Amniotic epithelial cell (primary cell): ENCODE measurements around the gene MSI2.

Experiments
- DNase-seq: peaks from one replicate; pipeline ENCODE4 v3.0.0-alpha.2; 2010; ENCODE audit warnings: low read depth

MSI2 gene

DNA sequence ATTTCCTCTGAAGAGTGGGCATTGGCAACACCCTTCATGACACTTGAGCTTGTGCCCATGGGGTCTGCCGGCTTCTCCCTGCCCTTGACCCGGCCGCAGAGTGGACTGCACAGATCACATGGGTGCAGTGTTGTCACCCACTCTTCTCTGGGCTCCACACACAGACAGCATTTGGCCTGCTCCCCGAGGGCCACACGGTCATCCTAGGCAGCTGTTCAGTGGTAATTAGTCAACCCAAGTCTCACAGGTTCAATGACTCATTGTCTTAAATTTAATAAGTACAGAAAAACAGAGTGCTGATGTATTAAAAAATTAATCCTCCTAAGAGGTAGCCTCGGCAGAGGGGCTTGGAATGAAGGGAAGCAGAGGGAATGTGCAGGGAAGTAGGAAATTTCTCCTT lies 204.8 kb downstream of the MSI2 start:
- DNase-seq, result no peak

DNA sequence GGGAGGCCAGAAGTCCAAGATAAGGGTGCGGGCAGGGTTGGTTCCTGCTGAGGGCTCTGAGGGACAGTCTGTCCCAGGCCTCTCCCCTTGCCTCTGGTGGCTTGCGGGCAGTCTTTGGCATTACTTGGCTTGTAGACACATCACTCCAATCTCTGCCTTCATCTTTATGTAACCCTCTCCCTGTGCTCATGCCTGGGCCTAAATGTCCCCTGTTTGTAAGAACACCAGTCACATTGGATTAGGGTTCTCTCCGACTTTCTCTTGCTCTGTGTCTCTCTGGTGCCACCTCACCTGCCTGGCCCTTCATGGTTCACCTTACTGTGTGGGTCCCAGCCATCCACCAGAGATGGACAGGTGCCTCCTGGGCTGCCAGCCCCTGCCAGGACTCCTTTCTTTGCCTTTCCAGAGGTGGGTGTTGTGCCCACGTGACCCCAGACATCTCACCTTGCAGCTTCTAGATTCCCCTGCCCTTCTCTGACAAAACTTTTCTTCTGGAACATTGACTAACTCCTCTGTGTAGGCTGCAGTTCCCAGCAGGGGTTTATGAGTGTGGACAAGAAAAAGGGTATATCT lies 205.8 kb downstream of the MSI2 start:
- no peak for DNase-seq

DNA sequence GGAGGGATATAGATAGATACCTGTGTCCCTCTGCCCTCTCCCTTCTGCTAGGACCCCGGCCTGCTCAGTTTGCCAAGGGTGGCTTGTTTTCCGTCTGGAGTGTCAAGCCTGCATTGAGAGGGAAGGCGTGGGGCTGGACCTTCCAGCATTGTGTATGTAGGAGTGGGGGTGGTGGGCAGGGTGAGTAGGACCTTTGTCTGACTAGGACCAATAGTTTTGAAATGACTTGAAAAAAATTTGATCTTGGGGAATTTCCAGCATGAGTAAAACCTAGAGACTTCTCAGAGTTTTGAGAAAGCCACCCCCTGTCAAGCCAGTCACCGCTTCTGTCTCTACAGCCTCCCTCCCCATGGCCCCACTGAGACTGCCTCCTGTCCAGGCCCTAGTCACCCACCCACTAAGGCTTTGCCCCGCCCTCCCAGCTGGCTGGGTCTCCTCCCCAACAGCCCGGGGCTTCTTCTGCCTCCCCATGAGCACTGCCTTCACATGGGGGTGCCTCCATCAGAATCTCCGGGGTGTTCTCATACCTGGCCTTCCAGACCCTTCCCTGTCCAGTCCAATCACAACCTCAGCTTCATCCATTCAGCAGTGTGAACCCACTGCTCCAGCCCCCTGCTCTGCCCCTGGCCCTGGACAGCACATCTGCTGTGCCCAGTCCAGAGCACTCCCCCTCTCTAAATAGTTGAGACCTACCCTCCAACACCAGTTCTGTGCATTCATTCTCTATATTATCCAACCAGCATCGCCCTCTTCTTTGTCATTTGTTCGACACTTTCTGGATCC lies 207.0 kb downstream of the MSI2 start:
- peak; percentile 84 for DNase-seq

DNA sequence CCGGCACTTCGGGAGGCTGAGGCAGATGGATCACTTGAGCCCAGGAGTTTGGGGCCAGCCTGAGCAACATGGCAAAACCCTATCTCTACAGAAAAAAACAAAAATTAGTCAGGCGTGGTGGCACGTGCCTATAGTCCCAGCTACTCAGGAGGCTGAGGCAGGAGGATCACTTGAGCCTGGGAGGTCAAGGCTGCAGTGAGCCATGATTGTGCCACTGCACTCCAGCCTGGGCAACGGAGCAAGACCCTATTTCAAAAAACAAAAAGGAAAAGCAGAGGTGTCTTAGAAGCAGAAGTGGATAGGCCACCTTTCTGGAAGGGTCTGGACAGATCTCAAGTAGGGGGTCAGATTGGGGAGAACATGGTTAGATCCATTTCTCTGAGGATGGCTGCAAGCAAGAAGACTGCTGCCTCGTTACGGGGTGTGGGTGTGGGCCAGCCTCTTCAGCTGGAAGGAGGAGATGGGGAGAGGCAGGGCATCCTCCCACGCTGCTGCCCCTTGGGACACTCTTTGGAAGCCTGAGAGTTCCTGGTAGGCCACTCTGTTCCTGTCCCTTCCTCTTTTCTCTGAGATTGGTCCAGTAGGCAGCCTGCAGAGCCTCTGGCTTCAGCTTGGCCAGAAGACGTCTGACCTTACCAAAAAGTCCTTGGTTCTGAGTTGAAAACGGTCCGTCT lies 208.0 kb downstream of the MSI2 start:
- no peak for DNase-seq

DNA sequence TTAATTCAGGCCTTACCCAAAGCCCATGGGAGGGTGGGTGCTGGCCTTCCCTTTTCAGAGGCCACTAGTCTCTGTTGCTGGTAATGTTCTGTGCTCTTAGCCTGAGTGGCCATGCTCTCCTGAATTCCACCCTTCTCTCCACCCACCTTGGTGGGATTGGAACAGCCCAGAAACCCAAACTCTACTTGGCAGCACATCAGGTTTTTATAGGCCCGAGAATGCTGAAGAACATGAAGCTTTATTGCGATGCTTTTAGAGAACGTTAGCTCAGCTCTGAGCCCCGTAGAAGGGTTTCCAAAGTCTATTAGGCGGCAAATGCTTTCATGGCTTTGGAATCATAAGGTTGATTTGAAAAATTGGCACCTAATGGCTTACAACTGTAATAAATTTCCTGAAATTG lies 209.3 kb downstream of the MSI2 start:
- no peak for DNase-seq

DNA sequence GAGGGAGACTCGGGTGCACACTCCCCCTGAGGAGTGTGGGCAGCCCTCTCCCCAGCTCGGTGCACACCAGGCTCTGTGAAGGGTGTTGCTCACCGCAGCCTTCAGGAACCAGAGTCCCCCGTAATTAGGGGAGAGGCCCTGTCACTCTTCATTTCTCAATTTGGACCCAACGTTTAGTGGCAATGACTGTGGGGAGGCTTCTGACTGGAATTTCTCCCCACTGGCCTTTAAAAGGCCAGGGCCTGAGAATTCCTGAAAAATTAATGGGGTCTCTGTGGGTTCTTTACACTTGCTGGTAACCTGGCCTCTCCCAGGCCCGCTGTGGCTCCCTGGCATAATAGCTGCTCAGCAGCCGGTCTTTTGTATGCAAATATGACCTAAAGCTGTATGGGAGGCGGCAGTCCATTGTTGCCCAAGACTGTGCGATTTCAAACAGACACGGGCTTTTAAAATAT lies 209.7 kb downstream of the MSI2 start:
- peak; percentile 66 for DNase-seq

DNA sequence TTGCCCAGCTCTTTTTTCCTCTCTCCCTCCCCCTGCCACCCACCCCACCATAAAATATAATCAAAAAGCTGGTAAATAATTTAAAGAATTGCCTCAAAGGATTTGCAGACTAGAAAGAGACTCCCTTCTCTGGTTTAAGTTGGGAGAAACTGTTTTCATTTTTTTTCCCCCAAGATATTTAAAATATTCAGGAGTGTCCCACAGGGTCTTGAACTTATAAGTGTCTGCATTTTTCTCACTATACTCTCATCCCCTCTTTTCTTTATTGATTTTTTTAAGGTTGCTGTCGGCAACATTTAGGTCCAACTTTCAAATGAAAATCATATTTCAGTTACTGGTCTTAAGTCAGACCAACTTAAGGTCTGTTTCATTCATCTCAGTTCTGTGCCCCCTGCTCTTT lies 210.2 kb downstream of the MSI2 start:
- no peak for DNase-seq

DNA sequence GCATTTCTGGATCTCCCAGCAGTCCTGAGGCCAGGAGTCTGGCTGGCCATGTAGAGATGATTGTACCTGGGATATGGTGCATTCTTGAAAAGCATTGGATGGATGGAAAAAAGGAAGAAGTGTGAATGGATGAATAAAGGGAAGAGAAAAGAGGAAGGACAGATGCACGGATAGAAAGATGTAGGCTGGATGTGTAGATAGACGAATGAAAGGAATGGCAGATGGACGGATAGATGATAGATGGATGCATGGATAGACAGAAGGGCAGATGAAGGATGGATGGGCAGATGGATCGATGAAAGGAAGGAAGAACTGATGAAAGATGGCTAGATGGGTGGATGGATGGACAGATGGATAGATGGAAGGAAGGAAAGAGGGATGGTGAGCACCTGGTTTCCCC lies 210.9 kb downstream of the MSI2 start:
- DNase-seq, result no peak

DNA sequence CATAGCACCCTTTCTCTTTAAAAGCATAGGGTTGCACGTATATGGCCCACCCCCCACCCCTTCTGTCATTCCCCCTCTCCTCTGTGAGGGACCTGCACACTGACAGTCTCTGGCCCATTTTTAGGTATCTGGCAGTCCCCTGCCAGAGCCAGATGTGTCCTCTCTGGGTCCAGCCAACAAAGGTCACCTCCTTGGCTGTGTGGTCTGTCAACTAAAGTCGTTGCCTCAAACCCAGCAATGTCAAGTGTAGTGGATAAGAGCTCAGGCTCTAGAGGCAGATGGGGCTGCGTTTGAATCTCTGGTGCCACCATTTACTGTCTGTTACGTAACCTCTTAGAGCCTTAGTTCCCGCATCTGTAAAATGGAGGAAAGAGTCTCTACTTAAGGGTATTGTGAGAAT lies 211.5 kb downstream of the MSI2 start:
- DNase-seq, result no peak

DNA sequence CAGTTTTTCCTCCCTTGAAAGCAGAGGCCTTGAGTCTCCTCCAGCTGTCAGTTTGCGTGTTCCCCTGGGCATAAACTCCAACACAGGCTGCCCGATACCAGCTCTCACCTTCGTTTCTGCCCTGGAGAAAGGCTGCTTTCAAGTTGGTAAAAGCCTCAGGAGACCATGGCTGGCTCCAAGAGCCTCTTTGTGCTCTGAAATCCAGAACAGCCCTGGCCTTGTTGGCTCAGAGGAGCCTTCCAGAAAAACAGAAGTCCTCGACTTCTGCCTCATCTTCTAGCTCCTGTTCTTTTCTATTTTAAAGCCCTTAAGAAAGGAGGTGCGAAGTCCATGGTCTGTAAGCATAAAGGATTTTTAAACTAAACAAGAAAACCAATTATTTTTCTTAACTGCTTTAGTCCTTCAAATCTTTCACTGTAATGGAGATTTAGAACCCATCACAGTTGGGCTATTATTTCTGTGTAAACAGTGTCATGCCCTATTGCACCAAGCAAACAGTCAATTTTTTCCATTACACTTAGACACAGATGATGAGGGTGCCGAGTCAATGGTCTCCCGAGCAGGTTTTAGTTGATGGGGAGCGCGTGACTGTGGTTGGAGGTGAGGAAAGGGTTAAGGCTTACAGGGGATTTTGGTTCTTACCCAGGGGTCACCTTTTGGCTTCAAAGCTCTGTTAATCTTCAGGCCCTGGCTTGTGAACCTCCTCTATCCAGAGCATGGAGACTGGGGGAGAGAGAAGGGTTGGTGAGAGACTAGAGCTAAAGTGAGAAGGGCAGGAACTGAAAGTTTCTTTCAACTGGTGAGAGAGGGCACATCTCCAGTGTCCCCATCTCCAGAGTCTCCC lies 212.8 kb downstream of the MSI2 start:
- DNase-seq, result no peak

DNA sequence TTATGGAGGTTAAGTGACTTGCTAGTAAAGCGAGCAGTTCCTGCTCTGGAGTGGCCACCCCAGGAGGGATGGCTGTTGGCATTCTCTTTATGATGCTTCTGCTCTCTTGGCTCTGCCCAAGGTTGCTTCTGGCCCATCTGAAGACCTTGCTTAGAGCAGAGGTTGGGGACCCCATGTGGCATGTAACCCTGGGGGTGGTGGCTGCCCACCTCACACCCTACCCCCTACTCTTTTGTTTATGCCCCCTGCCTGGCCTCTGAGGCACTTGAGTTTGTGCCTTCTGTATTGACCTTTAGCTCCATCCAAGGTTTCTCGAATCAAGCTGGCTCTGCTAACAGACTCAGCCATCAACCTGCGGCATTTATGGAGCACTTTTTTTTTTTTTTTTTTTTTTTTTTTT lies 214.6 kb downstream of the MSI2 start:
- DNase-seq, result no peak

DNA sequence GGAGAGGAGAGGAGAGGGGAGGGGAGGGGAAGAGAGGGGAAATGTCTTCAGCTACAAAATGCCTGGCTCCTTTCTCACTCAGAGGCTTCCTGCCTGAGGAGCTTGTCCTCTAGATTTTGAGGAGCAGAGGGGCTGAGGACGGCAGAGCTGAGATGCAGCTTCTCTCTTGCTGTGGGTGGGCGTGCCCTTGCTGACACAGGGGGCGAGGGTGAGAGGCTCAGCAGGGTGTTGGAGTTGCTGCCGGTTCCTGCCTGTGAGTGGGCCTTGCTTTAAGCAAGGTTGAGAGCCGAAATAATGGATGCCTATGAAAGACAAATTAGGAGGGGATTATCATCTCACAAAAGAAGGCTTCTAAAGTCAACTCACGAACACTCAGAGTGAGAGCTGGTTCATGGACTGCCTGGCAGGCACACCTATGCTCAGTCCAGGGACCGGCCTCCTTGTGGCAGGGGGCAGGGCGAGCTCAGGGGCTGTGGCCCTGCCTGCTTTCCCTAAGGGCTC lies 215.6 kb downstream of the MSI2 start:
- DNase-seq, result no peak

DNA sequence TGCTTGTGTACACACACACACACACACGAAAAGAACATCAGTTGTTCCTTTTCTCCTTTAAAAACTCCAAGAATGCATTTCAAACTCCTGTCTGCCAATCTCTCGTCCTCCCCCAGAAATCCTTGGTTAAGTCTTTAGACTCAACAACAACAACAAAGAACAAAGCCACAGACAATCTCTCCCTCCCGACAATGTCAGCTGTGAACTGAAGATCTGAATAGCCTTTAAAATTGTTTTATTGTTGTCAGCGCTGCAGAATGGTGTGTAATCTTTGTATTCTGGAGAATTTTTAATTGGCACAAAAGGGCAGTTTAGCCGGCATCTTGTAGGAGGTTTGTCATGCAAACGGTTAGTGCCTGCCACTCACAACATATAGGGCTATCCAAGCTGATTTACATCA lies 219.5 kb downstream of the MSI2 start:
- DNase-seq, result peak; percentile 83

DNA sequence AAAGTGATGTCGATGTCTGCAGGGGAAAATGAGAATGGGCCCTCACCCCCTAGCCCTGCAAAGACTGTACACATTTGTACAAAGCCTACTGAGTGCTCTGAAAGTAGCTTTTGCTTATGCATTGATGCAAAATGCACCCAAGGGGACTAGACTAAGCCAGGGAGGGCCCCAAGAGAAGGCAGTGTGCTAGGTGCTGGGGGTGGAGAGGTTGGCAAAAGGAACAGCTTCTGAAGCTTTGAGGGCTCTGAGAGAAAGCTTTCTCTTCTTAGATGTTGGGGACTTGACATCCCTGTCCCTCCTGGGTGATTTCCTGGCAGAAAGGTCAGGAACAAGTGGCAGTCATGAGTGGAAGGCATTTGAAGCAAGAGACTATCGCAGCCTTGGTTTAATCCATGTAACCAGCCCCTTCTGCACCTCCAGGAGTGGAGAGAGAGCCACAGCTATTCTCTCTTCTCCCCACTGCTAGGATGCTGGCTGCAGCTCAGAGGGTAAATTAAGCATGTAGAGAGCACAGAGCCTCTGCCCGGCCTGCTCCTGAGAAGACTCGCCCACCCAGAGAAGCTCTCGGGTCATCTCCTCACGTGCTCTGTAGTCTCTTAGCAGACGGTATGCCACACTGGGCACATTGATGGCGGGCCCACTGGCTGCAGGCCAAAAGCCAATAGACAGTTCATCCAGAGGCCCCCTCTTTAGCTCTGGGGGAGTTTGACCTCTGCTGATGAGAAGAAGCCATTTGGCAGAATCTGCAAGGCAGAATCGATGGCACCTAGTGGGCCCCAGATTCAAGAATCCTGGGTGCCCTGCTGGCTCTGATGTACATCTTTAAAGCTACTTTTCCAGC lies 221.4 kb downstream of the MSI2 start:
- DNase-seq, result no peak

DNA sequence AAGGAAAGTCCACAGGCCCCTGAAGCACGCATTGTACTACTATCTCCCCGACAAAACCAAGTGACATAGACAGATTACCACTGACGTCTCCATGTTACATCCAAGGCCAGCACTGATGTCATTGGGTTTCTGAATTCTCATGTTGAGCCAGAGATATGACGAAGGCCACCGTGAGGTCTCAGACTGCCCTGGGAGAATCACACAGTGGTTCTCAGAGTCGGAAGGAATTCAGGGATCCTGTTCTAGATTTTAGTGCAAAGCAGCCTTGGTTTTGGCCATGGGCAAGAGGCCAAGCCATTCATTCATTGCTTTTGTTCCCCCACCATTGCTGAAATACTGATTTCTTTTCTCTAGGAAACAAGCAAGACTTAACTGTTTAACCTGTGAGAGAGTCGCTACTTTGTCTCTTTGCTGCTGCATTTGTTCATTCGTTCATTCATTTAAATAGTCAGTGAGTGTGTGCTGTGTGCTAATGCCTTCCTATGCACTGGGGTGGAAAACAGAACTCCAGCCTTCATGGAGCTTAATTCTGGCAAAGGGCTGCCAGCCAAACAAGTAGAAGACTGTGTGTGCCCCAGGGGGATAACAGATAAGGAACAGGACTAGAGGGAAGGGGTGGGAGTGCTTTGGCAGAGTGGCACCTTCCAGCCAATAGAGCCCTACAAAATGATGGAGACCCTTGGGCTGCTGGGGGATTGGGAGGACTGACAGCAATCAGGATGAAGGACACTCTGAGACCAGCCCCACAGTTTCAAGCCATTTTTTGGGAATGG lies 222.3 kb downstream of the MSI2 start:
- DNase-seq, result peak; percentile 99

DNA sequence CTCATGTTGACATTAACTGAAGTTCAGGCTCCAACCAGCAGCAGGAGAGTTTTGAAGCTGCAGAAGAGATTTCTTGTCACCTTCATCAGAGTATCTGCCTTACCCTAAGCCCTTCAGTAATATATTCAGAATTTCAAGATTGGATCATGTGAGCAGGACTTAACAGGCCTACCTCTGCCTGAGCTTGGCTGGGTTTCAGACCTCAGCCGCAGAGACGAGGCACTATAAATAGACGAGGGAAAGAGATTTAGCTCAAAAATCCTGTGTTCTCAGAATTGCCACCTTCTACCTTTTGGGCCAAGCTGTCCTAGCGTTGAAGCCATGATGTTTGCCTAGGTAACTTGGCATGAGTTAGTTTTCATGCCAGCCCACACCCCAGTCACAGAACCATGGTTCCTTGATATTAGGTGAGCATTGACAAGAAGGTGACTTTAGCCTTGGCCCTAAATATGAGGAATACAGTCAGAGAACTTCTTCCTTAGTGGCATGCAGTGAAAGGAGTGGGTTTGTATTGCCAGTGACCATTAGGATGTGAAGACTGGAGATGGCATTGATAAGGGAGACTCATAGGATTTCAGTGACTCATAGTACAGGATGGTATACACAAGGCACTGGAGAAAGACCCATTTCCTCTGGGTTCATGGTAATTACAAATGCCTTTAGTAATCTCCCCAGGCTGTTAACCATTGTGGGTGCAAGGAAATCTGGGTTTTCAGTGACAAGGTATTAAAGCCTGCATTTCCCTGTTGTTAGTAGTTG lies 224.3 kb downstream of the MSI2 start:
- DNase-seq, result peak; percentile 92

DNA sequence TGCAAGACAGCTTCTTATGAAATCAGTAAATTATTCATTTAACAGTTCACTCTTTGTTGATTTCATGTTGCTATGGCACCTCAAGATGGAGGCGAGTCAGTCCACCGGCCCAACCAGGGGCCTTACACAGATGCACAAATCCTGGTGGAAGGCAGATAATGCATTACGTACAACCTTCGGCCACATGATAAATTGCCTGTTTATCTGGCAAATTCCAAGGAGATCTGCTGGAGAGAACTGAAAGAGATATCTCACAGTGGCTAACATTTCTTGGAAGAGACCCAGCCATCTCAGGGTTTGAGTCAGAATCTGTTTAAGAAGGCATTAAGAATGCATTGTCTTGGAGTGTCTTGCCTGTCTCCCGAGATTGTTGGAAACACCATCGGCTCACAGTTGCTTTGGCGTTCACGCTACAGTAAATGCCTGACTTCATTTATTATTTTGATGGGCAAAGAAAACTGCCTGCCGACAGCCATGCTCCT lies 225.6 kb downstream of the MSI2 start:
- peak; percentile 100 for DNase-seq

DNA sequence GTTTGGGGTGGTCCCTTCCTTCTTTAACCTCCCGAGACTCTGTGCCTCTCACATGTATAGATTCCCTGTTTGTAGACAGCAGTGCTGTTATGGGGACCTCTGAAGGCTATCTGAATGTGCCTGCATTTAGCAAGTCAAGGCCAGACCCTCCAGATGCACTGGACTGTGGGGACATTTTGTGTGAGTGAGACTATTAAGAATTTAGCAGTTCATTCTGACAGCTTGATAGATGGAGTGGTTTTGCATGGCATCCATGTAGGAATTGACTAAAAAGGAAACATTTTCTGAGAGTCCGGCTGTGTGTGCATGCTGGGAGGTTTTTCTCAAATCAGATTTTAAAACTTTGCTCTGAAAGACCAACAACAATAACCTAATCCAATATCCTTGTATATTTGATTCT lies 226.3 kb downstream of the MSI2 start:
- peak; percentile 82 for DNase-seq

DNA sequence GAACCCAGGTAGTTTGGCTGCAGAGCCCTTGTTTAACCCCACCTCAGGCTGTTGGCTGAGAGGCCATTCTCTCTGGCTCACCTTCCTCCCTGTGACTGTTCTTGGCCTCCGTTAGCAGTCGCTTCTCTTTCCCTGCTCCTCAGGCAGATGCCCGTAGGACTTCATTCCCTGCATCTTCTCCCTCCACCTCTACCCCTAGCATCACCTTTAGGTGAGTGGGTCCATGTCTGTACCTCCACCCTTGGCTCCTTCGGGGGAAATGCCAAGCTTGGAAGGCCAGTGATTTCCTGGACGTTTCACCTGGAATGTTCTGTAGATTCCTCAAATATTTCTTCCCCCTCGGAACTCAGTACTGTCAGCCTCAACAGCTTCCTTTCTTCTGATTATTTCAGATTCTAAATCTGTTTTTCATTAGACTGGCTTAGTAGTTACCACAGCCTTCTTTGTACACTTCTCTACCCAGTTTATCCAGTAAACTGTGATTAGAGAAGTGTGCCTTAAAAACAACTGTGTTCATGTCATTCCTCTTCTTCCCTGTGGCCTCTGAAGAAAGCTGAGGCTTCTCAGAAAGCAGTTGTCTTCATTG lies 227.9 kb downstream of the MSI2 start:
- peak; percentile 62 for DNase-seq
